Frontal cortex (tissue), 4 donors: ENCODE measurements around the gene FGD6. TPM values are rescaled to one million over a fixed set of nuclear protein-coding genes. Genes with fewer than 3 reads are reported as not detected.
"Not testable (repeated sequence)": the region's sequence is repeated elsewhere in the genome, so short reads cannot be mapped to it uniquely, and the experiment has no call there.

Experiments
- DNase-seq, 2 donors: peaks; one replicate each; pipeline ENCODE4 v3.0.0; 2012; ENCODE audit warnings: low spot score in 2 of 2
- FAIRE-seq: peaks from 2 replicates; lab custom pipeline; 2012; peaks lifted over from hg19 to GRCh38; lab: Jason Lieb, UNC
- total RNA-seq: library from RNA; depleted of rRNA; stranded (reverse); fragments of >200 nt; gene quantifications from one replicate; pipeline ENCODE4 v1.2.3, GENCODE V29; 2014
- donor health status: control.
- donor health status: control.
- donor health status: control.

FGD6 gene
- total RNA-seq, 1 donor from 2014 or later, result 12.6 TPM

DNA sequence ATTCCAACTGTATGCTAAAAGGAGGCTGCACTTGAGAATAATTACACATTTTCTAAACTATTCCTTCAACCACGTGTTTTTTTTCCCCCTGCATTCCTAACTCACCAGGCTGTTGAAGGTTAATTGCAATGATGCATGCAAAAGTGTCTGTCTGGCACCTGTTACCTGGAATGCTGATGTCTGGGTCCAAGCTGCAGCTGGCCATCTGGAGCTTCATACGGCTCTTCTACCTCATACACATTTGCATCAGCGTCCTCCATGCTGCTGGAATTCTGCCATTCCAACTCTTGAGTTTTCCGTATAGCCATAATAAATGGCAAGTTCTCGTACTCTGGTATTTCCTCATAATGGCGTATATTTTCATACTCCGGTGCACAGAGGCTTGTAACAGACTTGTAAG, 8.6 kb downstream of the FGD6 start:
- FAIRE-seq (no peak), DNase-seq (no peak)

DNA sequence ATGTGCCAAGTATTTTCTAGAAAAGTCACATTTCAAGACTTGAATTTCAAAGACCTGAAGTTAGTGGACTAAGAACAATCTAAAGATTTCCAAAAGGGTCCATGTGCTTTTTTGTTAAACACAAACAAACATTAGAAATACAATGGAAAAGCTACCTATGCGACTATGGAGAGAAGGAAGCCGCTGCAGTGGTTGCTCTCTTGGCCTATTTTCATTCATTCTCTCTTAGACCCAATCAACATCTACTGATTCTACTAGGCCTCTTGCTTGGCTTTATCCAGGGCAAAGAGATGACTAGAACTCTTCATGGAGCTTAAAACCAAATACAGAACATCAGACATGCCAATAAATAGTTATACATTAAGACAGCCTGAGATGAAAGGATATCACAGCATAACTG, 9.9 kb downstream of the FGD6 start:
- no peak for DNase-seq
- no peak for FAIRE-seq

DNA sequence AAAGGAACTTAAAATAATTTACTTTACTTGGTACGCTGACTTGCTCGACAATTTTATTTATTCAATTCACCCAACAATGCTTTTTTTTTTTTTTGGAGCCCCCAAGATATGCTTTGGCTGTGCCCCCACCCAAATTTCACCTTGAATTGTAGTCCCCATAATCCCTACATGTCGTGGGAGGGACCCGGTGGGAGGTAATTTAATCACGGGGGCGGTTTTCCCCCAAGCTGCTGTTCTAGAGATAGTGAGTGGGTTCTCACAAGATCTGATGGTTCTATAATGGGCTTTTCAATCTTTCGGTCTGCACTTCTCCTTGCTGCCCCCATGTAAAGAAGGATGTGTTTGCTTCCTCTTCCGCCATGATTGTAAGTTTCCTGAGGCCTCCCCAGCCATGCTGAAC, 10.4 kb downstream of the FGD6 start:
- FAIRE-seq, result no peak
- DNase-seq, result no peak

DNA sequence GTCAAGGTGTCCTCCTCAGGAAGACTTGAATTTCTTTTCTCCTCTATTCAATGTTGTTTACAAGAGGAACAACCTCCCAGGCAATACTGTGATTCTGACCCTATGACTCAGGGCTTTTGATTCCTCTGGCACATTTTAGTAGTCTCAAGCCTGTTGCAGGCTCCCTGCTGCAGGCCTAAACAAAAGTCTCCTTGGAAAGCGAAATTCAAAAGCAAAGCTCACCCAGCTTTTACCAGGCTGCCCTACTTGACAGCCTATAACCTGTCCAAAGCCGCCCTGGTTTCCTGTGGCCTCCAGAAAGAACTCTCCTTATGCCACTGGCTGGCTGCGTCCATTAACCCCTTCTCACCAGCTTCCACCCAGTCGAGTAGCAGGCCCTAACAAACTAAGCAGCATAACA, 11.6 kb downstream of the FGD6 start:
- DNase-seq, result no peak
- FAIRE-seq, result no peak

DNA sequence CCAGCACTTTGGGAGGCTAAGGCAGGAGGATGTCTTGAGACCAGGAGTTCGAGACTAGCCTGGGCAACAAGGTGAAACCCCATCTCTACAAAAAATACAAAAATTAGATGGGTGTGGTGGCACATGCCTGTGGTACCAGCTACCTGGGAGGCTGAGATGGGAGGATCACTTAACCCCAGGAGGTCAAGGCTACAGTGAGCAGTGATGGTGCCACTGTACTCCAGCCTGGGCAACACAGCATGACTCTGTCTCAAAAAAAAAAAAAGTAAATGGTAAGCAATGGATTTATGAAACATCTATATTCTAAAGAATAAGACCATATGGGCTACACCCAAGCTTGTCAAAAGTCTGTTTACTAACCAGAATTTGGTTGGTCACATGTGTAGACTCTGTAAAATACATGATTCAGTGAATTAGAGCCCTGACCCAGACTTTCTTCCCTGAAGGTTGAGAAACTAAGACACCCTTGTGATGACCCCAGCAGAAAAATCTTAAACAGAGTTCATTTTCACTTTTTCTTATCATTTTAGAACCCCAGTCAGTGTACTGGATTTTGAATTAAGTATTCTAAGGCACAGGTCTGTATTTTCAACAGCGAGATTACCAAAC, 12.1 kb downstream of the FGD6 start:
- no peak for FAIRE-seq

DNA sequence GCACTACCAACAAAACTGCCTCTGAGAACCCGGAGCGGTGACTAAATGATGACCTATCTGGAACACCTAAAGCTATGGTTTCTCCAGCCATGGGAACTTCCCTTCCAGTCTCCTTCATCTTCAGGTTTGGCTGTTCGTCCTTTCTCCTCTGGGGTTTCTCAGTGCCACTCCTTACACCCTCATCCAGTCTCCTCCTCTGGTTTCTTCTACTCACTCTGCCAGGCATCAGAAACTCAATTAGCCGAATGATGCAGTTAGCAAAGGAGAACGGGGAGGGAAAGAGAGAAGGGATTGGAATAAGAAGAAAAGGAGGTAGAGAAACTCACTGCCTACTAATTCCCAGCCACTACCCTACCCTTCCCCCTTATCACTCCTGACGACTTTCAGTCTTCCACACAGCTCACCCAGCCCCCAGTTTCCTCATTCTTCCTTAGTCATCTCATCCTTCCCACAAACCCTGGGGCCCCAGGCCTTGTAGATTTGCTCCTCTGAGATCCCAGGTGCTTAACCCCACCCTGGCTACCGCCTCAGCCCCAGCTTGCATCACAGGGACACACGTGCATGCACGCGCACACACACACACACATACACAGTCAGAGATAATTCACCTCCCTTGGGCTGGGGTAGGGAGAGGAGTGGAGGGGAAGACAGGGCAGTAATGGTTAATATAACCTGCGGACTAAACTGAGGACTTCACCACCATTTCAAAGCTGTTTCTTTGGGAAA, 13.0 kb downstream of the FGD6 start:
- FAIRE-seq, result no peak

More for the DNA sequence above, 12.1 kb downstream of the FGD6 start:
- no peak for DNase-seq

DNA sequence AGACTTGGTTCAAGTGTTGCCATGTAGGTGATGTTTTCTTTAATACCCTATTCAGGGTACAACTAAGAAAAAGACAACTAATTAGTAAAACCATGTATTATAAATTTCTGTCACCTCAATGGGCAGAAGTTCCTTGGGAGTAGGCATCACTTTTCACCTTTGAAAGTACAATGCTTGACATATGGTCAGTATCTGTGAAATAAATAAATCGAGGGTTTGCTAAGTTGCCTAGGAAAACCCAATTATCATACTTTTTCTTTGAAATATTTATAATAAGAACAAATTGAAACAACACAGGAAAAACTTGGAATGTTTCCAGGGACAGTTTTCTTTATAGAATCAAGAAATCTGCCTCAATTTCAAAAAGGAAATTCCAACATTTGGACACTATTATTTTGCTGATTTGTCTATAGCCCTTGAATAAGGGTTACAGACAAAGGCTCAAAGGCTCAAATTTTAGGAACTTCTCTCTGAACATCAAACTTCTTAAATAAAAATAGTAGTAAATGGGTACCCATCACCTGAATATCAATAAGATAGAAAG, 13.7 kb downstream of the FGD6 start:
- FAIRE-seq (no peak), DNase-seq (no peak)

More for the DNA sequence above, 13.0 kb downstream of the FGD6 start:
- no peak for DNase-seq

DNA sequence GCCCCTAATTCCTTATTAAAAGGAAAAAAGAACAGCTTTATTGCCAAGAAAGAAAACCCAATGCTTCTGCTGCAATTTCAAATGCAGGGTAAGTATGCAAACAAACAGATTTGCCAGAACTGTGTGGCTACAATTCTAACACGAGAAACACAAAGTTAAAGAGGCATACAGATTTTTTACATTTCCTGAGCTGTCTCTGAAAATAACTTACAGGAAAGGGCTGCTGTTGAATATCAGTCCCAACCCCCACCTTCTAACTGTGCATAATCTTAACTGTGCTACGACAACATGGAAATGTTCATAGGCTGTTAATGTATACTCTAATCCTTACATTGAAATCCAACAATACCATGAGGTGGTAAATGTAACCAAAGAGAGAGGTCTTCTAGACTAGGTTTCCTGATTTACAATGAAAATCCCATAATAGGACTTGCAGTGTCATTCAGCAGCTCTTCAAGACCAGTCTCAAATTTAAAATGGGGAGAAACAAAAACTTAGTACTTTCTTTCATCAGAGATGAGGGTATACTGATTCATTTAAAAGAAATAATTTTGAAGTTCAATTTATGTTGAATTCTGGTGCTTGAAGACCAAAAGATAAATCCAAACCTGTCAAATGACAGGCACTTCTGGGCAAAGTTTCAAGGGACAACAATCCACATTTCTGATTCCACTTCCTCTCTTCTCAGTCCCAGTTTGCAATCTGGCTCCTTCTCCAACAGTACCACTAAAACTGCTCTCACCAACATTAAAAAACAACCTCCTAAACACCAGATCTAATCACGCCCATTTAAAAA, 14.4 kb downstream of the FGD6 start:
- DNase-seq (no peak), FAIRE-seq (no peak)

DNA sequence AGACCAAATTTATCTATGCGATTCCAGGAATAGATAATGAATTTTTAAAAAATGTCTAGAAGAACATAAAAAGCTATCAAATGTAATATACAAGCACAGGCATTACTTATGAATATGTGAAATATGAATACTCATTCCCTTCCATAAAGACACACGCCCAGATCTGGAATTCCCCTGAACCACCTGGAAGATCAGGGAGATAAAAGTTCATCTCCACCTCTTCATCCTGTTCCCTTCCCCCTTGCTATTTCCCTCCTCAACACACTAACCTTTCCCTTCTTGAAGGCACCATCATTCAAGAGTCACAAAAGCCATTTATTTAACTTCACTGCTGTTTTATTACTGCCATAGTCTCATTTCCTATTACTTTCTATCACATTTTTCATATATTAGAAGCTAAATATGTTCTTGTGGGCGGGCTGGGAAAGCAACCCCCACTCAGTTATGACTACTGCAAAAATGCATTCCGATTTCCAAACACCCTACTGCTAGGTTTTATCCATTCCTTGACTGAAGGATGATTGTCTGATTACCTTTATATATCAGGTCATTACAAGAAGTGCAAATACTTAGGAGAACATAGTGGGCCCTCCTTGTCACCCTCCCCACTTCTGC, 16.1 kb downstream of the FGD6 start:
- FAIRE-seq (no peak), DNase-seq (no peak)

DNA sequence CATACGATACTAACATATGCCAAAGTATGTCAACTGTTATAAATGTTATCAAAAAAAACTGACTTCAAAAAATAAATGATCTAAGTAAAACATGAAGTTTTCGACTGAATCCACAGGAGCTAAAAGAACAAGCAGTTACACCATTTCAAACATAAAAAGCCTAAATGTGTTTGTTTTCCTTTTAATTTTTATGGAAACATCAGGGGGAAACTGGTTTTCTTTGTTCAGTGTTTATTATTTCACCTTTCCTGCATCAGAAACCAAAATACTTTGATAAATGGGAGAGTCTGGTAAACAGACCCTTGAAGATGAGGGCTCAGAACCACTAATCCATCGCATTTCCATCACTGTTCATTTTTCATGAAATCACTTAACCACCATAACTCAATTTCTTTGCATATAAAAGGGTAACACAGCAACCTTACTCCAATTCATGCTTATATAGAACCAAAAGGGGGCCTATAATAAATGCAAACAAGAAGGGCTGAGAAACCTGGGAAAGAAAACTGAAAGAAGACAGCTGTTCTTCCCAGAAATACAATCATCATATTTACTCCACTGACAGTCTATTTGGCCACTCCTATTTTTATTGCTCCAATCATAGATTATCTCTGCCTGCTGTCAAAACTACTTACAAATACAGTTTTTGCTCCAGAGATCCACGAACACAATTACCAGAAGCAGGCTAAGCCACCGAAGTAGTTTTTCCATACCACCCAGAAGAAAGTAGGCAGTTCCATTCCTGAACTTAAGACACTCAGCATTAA, 17.0 kb downstream of the FGD6 start:
- FAIRE-seq (no peak), DNase-seq (no peak)

DNA sequence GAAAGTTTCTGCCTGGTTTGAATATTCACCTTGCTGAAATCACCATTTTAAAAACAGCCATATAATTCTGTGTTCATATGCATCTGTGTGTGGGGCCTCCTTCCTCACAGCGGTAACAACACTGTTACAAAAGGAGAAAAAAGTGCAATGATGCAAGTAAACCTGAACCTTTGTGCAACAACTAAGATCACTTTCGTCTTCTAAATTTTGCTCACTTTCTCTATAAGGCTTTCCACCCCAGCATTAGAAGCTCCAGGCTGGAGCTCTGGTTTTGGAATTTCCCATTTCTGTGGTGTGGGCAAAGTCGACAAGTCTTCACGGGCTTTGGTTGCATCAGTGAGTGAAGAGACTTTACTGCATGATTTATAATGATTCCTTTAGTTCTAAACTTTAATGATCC, 18.4 kb downstream of the FGD6 start:
- FAIRE-seq, result no peak

DNA sequence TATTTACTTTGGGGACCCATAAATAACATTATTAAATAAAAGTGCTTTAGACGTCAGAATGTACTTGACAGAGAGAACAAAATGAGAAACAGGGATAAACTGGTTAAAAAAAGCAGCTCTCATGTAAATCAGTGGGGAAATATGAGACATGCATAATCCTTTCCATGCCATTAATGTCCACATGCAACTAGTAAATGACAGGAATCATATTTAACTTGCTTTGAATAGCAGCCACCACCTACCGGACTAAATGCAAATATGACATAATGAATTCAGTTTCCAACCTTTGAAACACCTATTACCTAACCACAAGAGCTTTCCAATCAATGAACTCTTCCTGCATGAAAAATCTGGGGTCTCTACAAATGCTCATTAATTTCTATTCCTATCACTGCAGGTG, 19.6 kb downstream of the FGD6 start:
- FAIRE-seq (no peak), DNase-seq (no peak)

More for the DNA sequence above, 18.4 kb downstream of the FGD6 start:
- no peak for DNase-seq

DNA sequence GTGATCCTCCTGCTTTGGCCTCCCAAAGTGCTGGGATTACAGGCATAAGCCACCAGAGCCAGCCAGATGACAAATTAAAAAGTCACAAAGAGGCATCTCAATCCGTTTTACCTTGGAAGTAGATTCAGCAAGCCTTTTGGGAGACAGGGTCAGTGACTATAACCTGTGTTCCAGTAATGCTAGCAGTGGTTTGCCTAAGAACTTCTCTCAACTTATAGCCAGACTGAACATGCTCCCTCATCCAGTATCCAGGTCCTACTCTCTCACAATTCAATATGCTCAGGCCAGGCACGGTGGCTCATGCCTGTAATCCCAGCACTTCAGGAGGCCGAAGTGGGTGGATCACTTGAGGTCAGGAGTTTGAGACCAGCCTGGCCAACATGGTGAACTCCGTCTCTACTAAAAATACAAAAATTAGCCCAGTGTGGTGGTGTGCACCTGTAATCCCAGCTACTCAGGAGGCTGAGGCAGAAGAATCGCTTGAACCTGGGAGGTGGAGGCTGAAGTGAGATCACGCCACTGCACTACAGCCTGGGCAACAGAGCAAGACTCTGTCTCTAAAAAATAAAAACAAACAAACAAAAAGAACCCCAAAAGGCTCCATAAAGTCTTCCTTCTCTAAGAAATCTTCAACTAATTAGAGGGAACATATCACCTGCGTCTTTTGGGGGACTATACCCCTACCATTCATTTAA, 20.2 kb downstream of the FGD6 start:
- DNase-seq, FAIRE-seq: not testable (repeated sequence)

DNA sequence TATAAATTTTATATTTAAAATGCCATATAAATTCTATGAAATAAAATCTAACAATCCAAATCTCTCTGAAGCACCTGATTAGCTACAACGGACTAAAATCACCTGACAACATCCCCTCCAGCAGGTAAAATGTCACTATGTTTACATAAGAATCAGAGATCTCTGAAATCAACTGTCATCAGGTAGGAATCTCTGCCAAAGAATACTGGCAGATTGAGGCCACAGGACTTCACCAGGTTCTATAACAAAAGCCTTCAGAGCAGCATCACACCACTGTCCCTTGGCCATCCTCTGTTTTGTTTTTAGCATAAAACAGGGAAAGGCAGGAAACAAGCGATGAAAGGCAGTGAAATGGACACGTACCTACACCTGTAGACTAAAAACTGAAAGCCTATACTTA, 22.1 kb downstream of the FGD6 start:
- FAIRE-seq, result no peak

DNA sequence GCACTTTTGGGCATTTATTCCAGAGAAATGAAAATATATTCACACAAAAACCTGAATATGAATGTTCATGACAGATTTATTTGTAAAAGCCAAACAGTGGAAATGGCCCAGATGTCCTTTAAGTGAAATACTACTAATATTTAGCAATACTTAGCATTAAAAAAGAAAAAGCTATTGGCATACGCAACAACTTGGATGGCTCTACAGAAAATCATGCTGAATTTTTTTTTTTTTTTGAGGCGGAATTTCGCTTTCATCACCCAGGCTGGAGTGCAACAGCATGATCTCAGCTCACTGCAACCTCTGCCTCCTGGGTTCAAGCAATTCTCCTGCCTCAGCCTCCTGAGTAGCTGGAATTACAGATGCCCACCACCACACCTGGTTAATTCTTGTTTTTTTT, 24.1 kb downstream of the FGD6 start:
- no peak for DNase-seq
- no peak for FAIRE-seq

More for the DNA sequence above, 22.1 kb downstream of the FGD6 start:
- DNase-seq, result no peak

DNA sequence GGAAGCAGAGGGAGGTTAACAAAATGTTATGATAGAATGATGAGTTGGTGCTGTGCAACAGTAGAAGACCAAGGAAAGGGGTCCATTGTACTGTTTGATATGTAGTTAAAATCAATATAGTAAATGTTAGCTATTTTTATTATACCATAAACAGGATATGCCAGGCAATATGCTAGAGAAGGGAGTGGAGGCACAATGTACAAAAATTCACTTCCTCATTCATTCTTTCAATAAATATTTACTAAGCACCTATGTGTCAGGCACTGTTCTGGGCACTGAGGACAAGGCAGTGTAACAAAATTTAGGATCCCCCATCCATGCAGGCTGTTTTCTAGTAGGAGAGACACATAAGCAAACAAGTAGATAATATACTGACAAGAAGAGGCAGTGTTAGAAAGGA, 25.0 kb downstream of the FGD6 start:
- DNase-seq, result no peak
- no peak for FAIRE-seq

DNA sequence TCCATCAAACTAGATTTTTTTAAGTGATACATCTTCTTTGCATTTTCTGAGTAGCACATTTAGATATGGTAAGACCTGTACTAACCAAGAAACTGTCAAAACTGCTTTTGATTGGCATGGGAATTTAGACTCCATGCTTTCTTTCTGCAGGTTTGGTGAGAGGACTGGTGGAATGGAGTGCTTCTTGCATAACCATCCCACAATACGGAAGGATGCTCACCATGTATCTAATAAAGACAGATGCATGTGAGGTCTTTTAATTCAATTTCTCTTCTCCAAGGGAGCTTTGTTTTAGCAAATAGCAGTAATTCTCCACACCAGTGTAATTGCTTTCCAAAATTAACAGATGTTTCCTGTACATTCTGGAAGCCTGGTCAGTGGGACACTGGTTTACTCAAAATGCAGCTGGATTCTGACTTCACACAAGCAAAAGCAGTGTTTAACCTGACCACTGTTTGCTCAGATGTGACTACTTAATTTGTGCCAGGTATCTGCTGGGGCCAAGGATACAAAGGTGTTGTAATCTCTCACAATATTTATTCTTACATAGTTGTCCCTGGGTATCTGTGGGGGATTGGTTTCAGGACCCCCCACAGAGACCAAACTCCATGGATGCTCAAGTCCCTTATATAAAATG, 26.1 kb downstream of the FGD6 start:
- no peak for DNase-seq
- FAIRE-seq, result no peak

DNA sequence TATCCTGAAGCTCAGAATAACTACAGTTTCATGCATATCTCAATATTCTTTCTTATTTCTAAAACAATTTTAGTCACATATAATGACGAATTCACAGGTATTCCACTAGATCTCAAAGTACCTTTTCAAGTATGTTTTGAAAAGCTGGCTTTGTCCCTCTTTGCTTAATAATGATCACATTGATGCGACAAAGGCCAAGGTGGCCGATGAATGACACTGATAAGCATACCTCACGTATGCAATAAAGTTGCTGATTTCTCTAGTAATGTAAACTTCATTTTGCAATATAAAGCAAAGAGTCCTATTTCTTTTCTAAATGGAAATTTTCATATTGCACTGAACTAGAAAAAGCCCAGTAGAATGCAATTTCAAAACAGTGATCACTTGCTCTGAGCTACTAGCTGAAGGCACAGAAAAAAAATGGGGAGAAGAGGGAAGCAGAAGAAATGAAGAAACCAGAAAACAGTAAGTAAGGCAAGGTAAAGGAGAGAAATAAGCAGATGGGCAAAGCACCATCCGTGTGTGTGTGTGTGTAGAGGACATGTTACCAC, 29.3 kb downstream of the FGD6 start:
- FAIRE-seq (no peak), DNase-seq (no peak)
